Suppressor macrophage treated with lipopolysaccharide for 1 hour (primary cell): ENCODE measurements around the gene LIN9.
"Not testable (repeated sequence)": the region's sequence is repeated elsewhere in the genome, so short reads cannot be mapped to it uniquely, and the experiment has no call there.

Experiments
- DNase-seq, 3 donors: peaks; one replicate each; pipeline ENCODE4 v3.0.0-alpha.2; 2020 to 2022

Gene LIN9, protein sequence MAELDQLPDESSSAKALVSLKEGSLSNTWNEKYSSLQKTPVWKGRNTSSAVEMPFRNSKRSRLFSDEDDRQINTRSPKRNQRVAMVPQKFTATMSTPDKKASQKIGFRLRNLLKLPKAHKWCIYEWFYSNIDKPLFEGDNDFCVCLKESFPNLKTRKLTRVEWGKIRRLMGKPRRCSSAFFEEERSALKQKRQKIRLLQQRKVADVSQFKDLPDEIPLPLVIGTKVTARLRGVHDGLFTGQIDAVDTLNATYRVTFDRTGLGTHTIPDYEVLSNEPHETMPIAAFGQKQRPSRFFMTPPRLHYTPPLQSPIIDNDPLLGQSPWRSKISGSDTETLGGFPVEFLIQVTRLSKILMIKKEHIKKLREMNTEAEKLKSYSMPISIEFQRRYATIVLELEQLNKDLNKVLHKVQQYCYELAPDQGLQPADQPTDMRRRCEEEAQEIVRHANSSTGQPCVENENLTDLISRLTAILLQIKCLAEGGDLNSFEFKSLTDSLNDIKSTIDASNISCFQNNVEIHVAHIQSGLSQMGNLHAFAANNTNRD

DNA sequence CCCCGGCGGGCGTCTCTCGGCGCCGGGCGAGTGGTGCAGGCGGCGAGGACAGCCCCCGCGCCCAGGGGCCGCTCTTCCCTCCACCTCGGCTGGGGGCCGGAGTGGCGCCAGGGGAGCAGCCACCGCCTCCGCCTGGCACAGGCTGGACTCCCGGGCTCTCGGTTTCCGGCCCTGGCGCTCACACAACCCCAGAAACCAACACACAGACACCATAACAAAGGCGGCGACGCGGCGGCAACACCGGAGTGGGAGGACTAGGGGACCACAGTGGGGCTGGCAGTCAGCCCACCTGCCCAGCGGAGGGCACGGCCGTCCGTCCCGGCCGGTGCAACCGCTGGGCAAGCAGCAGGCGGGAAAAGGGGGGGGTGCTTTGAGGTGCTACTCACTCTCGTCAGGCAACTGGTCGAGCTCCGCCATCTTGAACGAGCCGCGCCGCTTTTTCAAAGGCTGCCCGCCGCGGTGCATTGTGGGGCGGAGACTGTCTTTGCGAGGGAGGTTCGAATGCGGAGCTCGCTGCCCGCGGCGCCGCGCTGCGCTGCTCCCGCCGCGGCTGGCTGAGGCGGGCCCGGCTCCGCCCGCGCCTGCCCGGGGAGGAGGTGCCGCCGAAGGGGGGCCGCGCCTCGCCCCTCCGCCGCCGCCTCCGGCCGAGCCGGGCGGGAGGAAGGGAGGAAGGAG is at the start of gene LIN9:
Gene LIN9 (minus strand): TSS at position 442 of the 675 bp plus-strand sequence. CDS start 25 bp downstream, at position 417.
- DNase-seq: peak; percentile 93 to 97 (median 96)

DNA sequence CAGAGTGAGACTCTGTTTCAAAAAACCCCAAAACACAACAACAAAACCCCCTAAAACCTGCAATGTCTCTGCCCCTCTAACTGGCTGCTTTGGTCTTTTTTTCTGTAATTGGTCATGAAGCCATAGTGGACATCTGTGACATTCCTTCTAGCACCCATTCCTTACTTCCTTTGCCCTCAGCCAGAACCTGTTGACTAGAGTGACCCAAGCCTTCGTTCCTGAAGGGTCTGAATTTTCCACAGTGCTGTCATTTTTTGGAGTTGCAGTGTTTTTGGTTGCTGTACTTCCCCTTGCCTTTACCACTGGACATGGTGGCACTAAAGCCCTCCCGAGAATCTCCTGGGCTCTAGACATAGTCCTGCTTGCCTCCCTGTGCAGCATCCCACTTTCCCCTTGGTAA is 48.5 kb upstream of the LIN9 start:
- DNase-seq: no peak

DNA sequence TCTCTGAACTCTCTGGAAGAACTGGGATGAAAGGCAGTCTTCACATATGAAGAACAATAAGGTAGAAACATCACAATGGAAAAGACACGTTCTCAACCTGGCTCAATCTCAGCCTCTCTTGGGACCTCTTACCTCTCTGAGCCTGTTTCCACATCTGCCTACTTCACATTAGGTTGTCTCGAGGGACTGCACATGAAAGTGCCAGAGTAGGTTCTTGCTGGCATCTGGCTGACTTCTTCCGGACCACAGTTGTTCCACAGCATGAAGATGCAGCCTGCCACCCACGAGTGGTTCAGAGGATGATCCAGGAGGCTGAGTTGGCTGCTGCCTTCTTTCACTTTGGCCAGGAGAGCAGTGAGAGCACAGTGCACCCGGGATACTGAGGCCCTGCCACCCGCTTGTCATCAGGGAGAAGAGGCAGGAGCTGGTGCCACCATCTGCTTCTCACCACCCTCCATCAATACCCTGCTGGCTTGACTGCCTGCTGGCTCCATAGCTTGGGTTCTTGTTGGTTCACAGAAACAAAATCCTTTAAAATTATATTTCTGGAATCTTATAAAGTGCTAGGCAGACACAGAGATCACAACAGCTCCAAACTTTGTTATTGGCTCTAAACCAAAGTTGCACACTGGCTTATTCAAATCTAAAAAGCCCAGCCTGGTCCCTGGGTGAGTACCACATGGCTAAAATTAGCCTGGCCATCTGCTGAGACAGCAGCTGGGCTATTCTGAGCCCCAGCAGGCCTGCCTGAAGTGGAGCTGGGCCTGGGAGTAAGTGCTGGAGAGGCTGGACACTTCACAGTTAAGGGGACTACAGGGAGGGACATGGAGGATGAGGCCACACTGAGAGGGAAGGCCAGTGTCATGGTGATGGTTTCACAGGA is 46.9 kb upstream of the LIN9 start:
- DNase-seq: no peak

DNA sequence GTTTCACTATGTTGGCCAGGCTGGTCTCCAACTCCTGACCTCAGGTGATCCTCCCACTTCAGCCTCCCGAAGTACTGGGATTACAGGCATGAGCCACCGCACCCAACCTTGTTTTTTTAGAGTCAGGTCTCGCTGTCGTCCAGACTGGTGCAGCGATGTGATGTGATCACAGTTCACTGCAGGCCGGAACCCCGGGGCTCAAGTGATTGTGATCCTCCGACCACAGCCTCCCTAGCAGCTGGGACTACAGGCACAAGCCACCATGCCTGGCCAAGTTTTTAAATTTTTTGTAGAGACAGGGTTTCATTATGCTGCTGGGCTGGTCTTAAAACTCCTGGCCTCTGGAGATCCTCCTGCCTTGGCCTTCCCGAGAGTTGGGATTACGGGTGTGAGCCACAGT is 46.1 kb upstream of the LIN9 start:
- DNase-seq: no peak

DNA sequence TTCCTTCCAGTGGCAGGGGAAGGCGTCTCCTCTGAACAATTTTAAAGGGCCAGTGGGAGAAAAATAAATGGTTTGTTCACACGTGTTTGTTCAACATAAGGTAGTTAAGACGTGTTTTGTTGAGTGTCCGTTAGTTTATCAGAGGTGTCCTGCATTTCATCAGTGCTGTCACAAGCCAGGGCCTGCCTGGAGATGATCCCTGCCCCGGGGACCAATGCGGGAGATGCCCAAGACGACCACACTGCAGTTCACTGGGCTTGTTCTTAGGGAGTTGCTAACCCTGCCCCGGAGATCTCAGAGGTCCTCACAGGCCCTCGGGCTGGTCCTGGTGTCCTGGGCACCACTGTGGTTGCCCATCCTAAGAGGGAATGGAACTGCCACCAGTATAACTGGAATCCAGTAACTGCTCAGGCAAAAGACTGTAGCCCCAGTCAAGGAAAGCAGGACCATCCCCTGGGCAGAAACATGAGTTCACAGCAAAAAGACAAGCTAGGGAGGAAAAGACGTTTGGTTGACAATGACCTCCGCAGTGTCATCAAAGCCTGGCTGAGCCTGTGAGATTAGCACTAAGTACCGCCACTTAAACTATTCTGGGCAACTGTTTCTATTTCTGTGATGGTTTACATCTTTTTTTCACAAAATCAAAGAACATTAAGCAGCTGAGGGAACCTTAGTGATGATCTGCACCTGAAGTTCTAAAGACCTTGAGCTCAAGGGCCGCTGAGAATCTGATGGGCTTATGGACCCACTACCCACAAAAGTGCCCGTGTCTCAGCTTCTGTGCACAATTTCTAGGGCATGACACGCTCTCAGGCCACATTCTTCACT is 44.9 kb upstream of the LIN9 start:
- no peak for DNase-seq

DNA sequence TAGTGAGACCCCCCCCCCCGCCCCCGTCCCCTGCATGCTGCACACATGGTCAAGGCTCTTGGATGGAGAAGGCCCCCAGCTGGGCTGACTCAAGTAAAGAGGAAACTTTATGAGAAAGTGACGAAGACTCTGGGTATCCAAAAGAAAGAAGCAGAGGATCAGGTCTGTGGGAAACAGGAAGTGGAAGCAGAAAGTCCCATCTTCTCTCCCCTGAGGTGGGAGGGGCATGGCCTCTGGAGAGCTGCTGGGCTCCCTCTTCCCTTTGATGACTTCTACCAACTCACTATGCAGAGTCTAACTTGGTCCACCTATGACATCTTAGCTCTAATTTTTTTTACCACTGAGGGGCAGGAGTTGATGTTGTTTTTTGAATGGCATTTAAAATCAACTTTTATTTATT is 42.7 kb upstream of the LIN9 start:
- DNase-seq: peak; percentile 65 to 87 (median 81)

DNA sequence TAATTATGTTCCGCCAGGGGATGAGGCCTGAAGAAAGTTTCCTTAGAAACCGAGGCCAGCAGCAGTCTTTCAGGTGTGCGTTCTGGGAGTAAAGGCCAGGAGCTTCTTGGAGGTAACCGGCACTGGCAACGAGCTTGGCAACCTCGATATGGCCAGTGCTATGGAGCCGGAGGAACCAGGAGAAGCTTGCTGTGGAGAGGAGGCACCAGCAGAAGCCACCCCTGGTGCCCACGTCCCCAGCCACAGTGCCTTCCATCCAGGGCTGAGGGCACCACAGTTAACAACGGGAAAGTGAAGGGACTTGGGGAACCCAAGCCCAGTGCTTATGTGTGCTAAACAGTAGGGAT is 41.5 kb upstream of the LIN9 start:
- no peak for DNase-seq

DNA sequence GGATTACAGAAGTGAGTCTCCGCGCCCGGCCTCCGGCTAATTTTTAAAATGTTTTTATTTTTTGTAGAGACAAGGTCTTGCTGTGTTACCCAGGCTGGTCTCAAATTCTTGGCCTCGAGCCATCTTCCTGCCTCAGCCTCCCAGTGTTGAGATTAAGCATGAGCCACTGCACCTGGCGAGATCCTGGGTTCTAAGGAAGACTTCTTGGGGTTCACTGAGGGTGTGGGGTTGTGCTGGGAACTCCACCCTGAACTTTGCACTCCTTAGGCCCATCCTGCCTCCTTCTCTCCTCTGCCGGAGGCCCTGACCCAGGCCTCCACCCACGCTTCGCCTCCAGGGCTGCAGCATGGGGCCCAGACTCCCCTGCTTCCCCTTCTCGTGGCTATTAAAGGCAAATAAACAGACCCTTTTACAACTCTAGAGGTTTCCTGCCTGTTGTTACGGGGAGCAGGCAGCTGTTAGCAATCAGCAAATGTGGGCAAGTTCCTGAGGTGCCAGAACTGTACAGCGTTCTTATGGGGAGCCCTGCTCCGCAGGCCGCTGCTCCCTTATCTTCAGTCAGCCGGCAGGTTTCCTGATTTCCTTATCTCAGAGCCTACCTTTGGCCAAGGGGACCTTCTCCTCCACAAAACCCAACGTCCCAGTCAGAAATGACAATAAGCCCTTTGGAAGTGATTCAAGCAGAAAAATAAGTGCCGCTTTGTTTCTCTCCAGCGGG is 41.0 kb upstream of the LIN9 start:
- DNase-seq: peak; percentile 52 to 64 (median 62)

DNA sequence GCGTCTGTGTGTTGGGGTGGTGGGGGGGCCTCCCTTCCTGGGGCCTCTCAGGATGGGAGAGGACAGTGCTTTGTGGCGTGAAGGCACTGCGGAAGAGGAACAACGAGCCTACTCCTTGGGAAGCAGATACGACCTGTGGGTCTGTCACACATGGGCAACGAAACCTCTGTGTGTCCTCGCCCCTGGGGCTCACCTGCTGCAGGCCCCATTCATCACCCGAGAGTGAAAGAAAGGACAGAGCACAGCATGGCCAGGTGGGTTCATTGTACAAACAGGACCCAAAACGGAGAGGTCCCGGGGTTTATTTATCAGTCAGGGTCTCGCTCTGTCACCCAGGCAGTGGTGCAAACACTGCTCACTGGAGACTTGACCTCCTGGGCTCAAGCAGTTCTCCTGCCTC is 40.1 kb upstream of the LIN9 start:
- no peak for DNase-seq

DNA sequence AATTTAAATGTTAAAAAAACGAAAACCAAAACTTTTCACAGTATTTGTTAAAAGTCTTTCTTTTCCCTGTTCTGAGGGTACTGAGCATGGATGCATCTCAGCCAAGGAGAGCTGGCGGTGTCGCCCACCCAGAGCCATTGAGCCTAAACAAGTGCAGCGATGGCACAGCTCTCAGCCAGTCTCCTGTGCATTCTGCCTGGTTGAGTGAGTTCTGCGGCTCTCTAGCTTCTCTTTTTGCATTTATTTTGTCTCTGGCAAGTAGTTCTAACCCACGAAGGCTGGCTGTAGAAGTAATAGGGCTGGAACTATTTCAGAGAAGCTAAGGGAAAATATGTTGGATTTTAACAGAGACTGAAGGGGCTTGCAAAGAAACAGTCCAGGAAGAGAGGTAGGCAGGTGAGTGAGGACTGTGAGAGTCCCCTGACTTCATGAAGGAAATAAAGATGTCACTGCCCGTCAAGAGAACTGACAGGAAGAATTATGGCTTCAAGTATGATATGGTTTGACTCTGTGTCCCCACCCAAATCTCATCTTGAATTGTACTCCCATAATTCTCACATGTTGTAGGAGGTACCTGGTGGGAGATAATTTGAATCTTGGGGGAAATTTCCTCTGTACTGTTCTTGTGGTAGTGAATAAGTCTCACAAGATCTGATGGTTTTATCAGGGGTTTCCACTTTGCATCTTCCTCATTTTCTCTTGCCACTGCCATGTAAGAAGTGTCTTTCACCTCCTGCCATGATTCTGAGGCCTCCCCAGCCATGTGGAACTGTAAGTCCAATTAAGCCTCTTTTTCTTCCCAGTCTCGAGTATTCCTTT is 35.7 kb upstream of the LIN9 start:
- peak; percentile 13 to 59 (median 19) for DNase-seq

DNA sequence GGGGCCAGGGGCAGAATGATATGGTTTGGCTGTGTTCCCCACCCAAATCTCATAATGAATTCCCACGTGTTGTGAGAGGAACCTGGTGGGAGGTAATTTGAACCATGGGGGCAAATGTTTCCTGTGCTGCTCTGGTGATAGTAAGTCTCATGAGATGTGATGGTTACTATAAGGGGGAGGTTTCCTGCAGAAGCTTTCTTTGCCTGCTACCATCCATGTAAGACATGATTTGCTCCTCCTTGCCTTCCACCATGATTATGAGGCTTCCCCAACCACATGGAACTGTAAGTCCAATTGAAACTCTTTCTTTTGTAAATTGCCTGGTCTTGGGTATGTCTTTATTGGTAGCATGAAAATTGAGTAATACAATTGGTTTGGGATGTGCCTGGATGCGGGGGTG is 33.7 kb upstream of the LIN9 start:
- no peak for DNase-seq

DNA sequence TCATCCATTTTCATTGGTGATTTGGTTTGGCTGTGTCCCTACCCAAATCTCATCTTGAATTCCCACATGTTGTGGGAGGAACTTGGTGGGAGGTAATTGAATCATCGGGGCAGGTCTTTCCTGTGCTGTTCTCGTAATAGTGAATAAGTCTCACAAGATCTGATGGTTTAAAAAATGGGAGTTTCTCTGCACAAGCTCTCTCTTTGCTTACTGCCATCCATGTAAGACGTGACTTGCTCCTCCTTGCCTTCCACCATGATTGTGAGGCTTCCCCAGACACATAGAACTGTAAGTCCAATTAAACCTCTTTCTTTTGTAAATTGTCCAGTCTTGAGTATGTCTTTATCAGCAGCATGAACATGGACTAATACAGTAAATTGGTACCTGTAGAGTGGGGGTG is 31.1 kb upstream of the LIN9 start:
- DNase-seq: not testable (repeated sequence)

DNA sequence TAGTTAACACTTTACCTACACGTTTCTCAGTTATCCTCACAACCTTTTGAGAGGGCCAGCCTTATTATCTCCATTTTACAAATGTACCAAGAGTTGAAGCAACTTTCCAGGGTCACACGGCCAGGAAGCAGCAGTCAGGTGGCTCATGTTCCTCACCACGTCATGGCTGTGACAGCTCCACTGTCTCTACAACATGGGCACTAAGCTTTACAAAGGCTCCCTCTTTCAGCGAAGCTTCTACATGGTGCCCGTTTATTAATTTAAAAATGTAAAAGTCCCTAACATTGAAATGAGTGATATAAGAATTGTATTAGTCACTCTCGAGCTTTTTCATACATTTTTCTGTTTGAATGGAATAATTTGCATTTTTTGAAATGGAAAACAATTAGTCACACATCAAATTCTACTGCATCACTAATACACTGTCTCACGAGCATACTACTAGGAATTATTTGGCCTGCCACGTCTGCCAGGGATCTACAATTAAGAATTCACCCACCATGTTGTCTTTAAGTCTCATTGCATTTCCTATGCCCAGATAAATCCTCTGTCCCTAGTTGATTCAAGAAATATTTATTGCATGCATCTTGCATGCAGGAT is 28.4 kb upstream of the LIN9 start:
- DNase-seq: no peak

DNA sequence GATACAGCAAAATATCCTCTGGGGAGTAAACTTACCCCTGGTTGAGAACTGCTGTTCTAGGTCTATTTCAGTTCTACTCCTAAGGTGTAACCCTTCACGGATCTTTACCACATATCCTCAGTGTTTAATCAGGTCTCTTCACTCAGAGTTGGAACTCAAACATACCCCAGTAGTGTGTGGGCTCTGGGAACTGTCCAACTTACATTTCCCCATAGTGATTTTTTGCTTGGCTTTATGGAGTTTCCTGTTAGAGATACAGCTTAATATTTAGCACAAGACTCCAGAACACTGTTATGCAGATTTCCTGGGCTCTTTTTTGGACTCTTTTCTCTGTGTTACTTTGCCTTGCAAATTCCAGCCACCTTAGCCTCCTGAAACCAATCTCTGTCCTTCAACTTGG is 26.7 kb upstream of the LIN9 start:
- DNase-seq: no peak

DNA sequence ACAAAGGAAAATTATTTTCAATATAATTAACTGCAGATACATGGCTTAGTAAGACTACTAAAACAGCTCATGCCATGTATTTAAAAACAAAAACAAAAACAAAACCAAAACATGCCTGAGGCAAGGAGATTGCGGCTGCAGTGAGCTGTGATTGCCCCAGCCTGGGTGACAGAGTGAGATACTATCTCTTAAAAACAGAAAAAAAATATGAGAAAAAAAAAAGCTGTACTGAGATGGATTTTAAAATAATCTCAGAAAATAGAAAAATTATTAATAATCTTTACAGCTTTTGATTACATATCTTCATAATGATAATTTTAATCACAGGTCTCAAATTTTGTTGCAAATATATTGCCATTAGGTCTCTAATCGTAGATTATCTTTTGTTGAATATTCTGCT is 24.0 kb upstream of the LIN9 start:
- no peak for DNase-seq

DNA sequence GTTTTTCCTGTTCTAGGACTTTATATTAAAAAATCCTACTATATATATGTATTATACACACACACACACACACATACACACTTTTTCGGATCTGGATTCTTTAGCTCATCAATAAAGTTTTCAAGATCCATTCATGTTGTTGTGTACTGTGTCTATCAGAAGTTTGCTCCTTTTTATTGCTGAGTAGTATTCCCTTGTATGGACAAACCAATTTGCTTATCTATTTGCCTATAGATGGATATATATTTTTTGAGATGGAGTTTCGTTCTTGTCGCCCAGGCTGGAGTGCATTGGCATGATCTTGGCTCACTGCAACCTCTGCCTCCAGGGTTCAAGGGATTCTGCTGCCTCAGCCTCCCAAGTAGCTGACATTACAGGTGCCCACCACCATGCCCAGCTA is 20.3 kb upstream of the LIN9 start:
- no peak for DNase-seq

DNA sequence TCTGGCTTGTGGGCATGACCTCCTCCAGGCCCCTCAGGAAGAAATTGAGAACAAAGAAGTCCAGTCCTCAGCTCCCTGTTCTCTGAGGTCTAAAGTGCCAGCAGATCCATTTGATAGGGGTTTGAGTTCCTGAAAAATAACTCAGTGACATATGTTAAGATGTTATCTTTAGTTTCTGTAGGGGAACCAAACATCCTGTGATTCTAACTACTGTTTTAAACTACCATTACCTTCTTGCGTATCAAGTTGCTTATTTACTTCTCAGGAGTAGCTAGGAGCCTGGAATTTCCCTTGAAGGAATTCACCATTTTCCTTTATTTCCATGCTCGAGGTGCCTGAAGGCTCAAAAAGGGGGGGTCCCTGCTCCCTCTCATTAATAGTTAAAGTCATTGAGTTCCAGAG is 18.8 kb upstream of the LIN9 start:
- DNase-seq: no peak

DNA sequence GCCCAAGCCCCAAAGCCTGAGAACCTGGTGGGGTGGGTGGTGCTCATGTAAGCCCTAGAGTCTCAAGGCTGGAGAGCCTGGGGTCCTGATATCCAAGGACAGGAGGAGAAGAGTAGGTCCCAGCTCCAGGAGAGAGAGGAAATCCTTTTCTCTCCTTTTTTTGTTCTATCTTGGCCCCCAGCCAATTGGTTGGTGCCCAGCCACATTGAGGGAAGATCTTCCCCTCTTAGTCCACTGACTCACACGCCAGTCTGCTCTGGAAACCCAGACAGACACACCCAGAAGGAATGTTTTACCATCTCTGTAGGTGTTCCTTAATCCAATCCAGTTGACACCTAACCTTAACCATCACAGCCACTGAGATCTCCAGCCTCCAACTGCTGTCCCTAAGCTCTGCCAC is 16.2 kb upstream of the LIN9 start:
- no peak for DNase-seq

DNA sequence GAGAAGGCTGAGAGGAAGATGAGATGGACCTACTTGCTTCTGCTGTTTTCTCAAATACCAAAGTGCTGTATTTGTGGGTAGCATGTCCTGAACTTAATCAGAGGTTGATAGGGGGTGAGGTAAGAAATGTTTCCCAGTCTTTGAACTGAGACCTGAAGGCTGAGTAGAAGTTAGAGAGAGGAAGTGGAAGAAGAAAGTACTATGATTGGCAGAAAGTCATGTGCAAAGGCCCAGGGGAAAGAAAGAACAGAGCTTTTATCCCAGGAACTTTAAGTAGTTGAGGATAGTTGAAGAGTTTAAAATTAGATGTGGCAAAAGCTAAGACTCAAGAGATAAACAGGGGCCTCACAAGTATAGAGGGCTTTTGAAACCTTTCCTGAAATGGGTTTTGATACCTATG is 15.5 kb upstream of the LIN9 start:
- DNase-seq: no peak

DNA sequence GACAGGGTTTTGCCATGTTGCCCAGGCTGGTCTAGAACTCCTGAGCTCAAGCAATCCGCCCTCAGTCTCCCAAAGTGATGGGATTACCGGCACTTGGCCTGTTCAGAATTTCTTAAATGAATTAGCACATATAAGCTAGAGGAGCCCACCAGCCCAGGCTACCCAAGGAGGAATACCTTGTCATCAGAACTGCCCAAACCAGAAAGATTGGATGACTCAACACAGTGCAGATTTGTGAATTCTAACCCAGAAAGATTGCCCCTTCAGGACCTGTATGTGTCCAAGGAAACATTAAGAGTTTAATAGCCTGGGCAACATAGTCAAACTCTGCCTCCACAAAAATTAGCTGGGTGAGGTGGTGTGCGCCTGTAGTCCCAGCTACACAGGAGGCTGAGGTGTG is 14.0 kb upstream of the LIN9 start:
- DNase-seq: no peak
